ENCODE measurements around the gene DIAPH2. TPM values are rescaled to one million over a fixed set of nuclear protein-coding genes. Genes with fewer than 3 reads are reported as not detected.

The DIAPH2 gene
- total RNA-seq, 1 donor from 2014 or later: 9.8 TPM

GRCh38 chrX:97229318-97229717, 544.7 kb downstream of the DIAPH2 start:
- DNase-seq (no peak), ATAC-seq (no peak)
- intact Hi-C loops (cut with micrococcal nuclease): no loop called here

GRCh38 chrX:97230948-97231347, 546.3 kb downstream of the DIAPH2 start:
- no peak for DNase-seq
- no peak for ATAC-seq
- intact Hi-C loops (cut with micrococcal nuclease): no loop called here

- DNase-seq: no peak
- intact Hi-C loops (cut with micrococcal nuclease): no loop called here
- ATAC-seq: no peak
Measured at GRCh38 chrX:97234471-97235081, 549.9 kb downstream of the DIAPH2 start.

GRCh38 chrX:97238632-97239031, 554.0 kb downstream of the DIAPH2 start:
- DNase-seq (no peak), ATAC-seq (no peak)
- intact Hi-C loops (cut with micrococcal nuclease): no loop called here

- ATAC-seq: no peak
- DNase-seq: no peak
- intact Hi-C loops (cut with micrococcal nuclease): no loop called here
Measured at GRCh38 chrX:97252111-97252510, 567.5 kb downstream of the DIAPH2 start.

DNA sequence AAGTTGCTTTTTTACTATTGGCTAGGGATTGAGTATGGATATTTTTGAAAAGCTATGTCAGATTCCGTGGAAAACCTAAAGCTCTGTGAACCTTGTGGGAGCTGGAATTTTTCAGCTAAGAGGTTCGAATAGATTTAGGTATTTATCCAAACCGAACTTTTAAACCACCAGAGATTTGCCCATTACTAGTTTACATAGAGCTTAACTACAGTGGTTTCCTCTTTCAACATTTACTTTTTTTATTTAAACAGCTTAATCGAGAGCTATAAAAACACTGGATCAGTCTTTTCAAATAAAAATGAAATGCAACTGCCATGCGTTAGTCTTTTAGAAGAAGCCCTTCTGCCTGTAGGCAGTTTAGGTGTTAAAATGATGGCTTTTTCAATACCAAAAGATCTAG, 576.0 kb downstream of the DIAPH2 start:
- DNase-seq: no peak
- intact Hi-C loops (cut with micrococcal nuclease): no loop called here
- no peak for ATAC-seq

DNA sequence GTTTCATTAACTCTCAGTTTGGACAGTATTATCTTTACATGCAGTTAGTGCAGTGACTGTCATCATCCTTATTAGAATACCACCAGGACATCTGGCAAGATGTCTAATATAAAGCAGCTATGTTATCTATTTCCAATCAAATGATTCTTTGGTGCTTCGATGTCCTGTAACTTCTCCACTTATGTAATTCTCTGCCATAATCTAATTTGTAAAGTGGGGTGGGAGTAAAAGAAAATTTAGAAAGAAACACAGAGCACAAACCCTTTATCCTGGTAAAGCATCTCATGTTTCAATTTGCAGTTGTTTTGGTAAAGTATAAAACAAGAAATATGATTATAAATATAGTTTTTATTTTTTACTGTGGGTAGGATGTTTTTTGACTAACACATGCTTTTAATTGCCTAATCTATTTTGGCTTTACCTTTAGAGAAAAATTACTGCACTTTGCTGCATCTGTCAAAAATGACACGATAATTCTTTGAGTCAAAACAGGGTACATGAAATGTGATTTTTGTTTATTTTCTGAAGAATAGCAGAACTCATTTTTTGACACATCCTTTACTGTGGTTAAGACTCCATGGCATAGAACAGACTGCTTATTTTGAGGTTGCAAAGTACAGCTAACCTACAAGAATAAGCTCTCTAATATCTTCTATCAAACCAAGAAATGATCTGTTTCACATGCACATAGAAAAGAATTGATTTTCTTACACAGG, 581.9 kb downstream of the DIAPH2 start:
- ATAC-seq (no peak), DNase-seq (no peak)
- intact Hi-C loops (cut with micrococcal nuclease): no loop called here

GRCh38 chrX:97267396-97268181, 582.9 kb downstream of the DIAPH2 start:
- intact Hi-C loops (cut with micrococcal nuclease): no loop called here
- no peak for ATAC-seq
- DNase-seq: no peak

DNA sequence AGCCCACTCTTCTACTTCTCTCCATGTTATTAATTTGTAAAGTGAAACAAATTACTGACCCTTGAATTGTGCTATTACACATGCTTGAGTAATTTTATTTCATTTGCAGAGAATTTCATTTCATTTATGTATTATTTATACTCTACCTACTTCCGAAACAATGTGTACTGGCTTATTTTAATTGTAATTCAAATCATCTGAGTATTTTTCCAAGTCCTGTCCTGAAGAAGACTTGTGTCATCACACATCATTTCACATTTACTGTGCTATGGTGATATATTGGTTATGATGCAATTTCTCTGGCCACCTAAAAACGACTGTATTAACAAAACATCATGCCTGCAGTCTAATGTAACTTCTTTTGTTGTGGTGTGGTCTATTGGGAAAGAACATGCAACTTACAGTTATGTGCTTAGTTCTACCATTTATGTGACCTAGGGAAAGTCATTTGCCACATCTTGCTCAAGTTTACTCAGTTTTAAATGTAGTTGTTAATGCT, 583.6 kb downstream of the DIAPH2 start:
- intact Hi-C loops (cut with micrococcal nuclease): no loop called here
- no peak for ATAC-seq
- DNase-seq: no peak

GRCh38 chrX:97284531-97284930, 599.9 kb downstream of the DIAPH2 start:
- no peak for ATAC-seq
- no peak for DNase-seq
- intact Hi-C loops (cut with micrococcal nuclease): no loop called here

DNA sequence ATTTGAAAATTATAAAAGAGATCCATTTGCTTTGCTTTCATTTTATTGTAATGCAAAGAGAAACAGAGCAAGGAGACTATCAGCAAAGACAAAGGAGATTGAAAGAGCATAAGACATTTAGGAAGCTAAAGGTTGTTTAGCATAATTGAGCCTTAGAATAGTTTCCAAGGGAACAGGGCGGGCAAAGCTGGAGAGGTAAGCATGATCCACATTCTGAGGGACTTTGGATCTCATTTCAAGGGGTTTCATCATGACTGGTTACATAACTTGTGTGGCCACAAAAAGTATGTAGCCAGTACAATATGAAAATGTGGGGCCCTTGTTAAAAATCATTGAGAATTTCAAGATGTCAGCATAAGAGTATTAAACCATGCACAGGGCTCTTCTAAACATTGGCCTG, 605.6 kb downstream of the DIAPH2 start:
- no peak for ATAC-seq
- DNase-seq: no peak
- intact Hi-C loops (cut with micrococcal nuclease): no loop called here

DNA sequence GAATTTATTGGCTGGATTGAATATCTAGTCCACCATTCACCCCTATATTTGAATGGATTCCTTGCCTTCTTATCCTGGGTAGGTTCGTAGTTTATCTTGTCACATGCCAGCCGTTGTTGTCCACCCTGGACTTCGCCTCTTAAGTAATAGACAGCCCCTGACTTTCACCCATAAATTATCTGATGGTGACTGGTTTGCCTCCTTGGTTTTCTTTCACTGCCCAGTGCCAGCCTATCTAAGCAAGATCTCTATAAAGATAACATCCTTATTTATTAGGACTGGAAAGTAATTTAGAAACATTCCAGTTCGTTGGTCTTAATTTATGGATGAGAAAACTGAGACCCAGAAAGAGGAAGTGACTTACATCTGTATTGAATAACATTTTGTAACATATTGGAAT, 609.4 kb downstream of the DIAPH2 start:
- no peak for DNase-seq
- intact Hi-C loops (cut with micrococcal nuclease): no loop called here
- ATAC-seq: no peak

DNA sequence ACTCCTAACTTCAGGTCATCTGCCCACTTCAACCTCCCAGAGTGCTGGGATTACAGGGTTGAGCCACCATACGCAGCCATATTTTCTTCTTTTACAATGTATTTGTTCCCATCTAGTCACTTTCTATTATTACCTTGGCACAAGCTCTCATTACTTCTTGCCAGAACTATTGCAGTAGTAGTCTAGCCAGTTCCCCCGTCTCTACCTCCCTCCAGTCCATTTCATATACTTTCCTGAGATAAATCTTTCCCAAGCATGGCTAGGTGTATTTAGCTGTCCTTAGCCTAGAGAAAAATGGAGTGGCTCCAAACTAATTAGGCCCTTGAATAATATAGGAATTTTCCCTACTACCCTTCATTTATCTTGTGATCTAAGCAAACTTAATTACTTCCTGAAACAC, 611.3 kb downstream of the DIAPH2 start:
- DNase-seq: no peak
- ATAC-seq: no peak
- intact Hi-C loops (cut with micrococcal nuclease): no loop called here

- DNase-seq (no peak), ATAC-seq (no peak)
- intact Hi-C loops (cut with micrococcal nuclease): no loop called here
Measured at GRCh38 chrX:97306771-97307470, 622.3 kb downstream of the DIAPH2 start.

DNA sequence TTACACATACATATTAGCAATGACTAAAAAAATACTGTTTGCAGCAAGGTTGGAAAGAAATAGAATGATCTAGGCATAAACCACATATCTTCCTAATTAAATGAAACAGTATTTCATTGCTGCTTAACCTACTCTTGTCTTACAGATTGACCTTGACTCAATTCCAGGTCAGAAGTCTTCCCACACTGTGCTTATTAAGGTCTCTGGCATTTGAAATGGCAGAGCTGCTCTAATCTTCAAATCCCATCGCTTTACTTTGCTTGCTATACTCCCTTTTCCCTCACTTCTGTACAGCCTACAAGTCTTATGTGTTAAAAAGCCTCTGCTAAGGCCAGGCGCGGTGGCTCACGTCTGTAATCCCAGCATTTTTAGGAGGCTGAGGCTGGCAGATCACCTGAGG, 623.5 kb downstream of the DIAPH2 start:
- no peak for DNase-seq
- ATAC-seq: no peak
- intact Hi-C loops (cut with micrococcal nuclease): no loop called here

DNA sequence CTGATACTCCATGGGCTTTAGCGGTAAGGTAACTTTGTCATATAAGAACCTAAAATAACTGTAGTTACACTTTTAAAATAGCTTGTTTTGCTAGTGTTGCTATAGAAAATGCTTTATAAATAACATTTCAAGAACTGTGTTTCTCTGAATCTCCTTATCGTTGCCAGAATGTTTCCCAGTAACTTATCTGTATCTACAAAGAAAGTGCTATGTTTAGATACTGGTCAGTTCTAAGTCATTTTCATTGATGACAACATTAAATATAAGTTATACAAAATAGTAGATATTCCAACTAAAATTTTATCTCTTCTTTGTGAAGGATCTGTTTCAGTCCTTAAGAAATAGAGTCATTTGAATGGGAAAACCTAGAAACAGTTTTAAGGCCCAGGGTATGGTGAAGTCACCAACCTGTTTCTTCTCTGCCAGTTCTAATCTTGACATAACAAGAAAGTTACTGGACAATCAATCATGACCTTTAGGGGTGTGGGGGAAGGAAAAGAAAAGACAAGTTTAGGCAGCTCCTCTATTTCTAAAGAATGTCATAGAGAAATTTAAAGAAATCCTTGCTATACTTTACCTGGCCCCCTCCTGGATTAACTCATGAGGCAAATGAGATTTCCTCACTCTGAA, 625.0 kb downstream of the DIAPH2 start:
- DNase-seq (no peak), ATAC-seq (no peak)
- intact Hi-C loops (cut with micrococcal nuclease): no loop called here

DNA sequence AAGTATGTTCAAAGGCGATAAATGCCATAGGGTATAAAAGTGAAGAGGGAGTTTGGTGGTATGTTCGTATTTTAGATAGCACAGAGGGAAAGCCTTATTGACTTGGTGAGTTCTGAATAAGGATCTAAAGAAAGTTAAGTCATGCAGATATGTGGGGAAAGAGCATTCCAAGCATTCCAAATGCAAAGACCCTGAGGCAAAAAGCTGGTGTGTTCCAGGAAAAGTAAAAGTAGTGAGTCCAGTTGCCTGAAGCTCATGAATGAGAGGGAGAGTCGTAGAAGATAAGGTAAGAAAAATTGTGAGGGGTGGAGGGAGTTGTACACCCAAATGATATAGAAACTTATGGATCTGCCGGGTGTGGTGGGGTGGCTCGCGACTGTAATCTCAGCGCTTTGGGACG, 625.7 kb downstream of the DIAPH2 start:
- DNase-seq: no peak
- intact Hi-C loops (cut with micrococcal nuclease): no loop called here
- ATAC-seq: no peak

- intact Hi-C loops (cut with micrococcal nuclease): no loop called here
- DNase-seq (no peak), ATAC-seq (no peak)
Measured at GRCh38 chrX:97311066-97311778, 626.6 kb downstream of the DIAPH2 start.

- ATAC-seq: no peak
- intact Hi-C loops (cut with micrococcal nuclease): no loop called here
- no peak for DNase-seq
Measured at GRCh38 chrX:97314345-97314744, 629.7 kb downstream of the DIAPH2 start.

Measured in left ventricle myocardium superior (tissue), 1 donor.